Erythroblast (primary cell): ENCODE data around the gene TMUB1.

Experiments used
- GATA1 ChIP-seq: IDR thresholded peaks from 2 replicates; pipeline ENCODE4 v1.6.1; 2011; ENCODE audit warnings: low read depth, mild to moderate bottlenecking, control low read depth, low read length, moderate library complexity
- POLR2A ChIP-seq: IDR thresholded peaks from 2 replicates; pipeline ENCODE4 v1.6.1; 2011; ENCODE audit warnings: mild to moderate bottlenecking, low read length

DNA sequence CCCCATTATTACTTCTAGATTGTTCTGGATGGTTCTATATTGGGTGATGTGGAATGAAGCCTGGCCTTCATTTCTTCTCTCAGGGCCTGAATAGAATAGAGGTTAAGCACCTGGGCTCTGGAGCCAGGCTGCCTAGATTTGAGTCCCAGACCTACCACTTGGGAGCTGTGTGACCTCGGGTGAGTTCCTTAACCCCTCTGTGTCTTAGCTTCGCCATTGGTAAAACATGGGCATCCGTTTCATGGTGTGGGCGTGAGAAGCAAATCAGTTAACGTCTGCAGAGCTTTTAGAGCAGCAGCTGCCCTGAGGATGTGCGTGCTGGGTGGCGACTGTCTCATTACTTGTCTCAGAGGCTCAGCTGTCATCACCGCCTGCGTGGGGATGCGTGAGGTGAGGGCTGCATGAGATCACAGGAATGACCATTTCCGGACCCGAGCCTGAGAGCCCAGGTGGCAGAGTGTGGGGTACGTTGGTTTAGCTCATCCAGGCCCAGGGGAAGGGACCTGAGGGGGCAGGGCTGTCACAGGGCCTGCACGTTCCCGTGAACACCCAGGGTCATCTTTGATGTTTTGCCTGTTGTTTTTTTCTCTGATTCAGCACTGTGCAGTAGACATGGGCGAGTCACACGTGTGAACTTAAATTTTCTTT, 12.7 kb upstream of the TMUB1 start:
- TF ChIP-seq POLR2A, result no peak
- TF ChIP-seq GATA1, result no peak
